ENCODE results near the gene SERPINB6. TPM values are rescaled to one million over a fixed set of nuclear protein-coding genes. Genes with fewer than 3 reads are reported as not detected.

SERPINB6 gene
- total RNA-seq, 1 donor from 2014 or later, result 186 TPM

GRCh38 chr6:3016473-3017280, 45.3 kb upstream of the SERPINB6 start:
- H3K27ac Mint-ChIP-seq (ENCODE audit: unreplicated experiment), result no peak overlapping the region
- H3K4me3 Mint-ChIP-seq (ENCODE audit: unreplicated experiment), result no peak overlapping the region
- H3K9me3 Mint-ChIP-seq (ENCODE audit: unreplicated experiment), result no peaks in the 10 kb centered on the region
- no peak for DNase-seq (ENCODE audit: low spot score)
- TF ChIP-seq CTCF (IDR thresholded peaks at IDR 0.05; ENCODE audit: unreplicated experiment), result no peak
- peaks cover 46% of the 10 kb centered on the region for H3K36me3 Mint-ChIP-seq (ENCODE audit: low read depth, unreplicated experiment)
- H3K4me1 Mint-ChIP-seq (ENCODE audit: unreplicated experiment), result peaks cover 6% of the 10 kb centered on the region
- peaks cover 7% of the 10 kb centered on the region for H3K27me3 Mint-ChIP-seq (ENCODE audit: unreplicated experiment)

- peaks cover 61% of the 10 kb centered on the region for H3K36me3 Mint-ChIP-seq (ENCODE audit: low read depth, unreplicated experiment)
- H3K27me3 Mint-ChIP-seq (ENCODE audit: unreplicated experiment), result peaks cover 8% of the 10 kb centered on the region
- DNase-seq (ENCODE audit: low spot score), result no peak
- no peak overlapping the region for H3K4me3 Mint-ChIP-seq (ENCODE audit: unreplicated experiment)
- peaks cover 6% of the 10 kb centered on the region for H3K4me1 Mint-ChIP-seq (ENCODE audit: unreplicated experiment)
- H3K9me3 Mint-ChIP-seq (ENCODE audit: unreplicated experiment), result no peaks in the 10 kb centered on the region
- no peak for TF ChIP-seq CTCF (IDR thresholded peaks at IDR 0.05; ENCODE audit: unreplicated experiment)
- H3K27ac Mint-ChIP-seq (ENCODE audit: unreplicated experiment), result no peak overlapping the region
These were observed 43.8 kb upstream of the SERPINB6 start for GRCh38 chr6:3015144-3015543.

- Mint-ChIP-seq H3K27ac (ENCODE audit: unreplicated experiment) (no peak overlapping the region), H3K27me3 (ENCODE audit: unreplicated experiment) (peaks cover 8% of the 10 kb centered on the region), H3K36me3 (ENCODE audit: low read depth, unreplicated experiment) (peaks cover 61% of the 10 kb centered on the region), H3K4me3 (ENCODE audit: unreplicated experiment) (no peak overlapping the region), H3K4me1 (ENCODE audit: unreplicated experiment) (peaks cover 9% of the 10 kb centered on the region), H3K9me3 (ENCODE audit: unreplicated experiment) (no peaks in the 10 kb centered on the region)
- DNase-seq (ENCODE audit: low spot score), result no peak
- TF ChIP-seq CTCF (IDR thresholded peaks at IDR 0.05; ENCODE audit: unreplicated experiment), result no peak
These were observed 43.3 kb upstream of the SERPINB6 start for GRCh38 chr6:3014675-3015066.

GRCh38 chr6:3013901-3014674, 42.7 kb upstream of the SERPINB6 start:
- H3K27ac Mint-ChIP-seq (ENCODE audit: unreplicated experiment), result no peak overlapping the region
- peaks cover 8% of the 10 kb centered on the region for H3K27me3 Mint-ChIP-seq (ENCODE audit: unreplicated experiment)
- no peak for DNase-seq (ENCODE audit: low spot score)
- H3K9me3 Mint-ChIP-seq (ENCODE audit: unreplicated experiment), result no peaks in the 10 kb centered on the region
- H3K4me1 Mint-ChIP-seq (ENCODE audit: unreplicated experiment), result peaks cover 11% of the 10 kb centered on the region
- TF ChIP-seq CTCF (IDR thresholded peaks at IDR 0.05; ENCODE audit: unreplicated experiment), result no peak
- H3K4me3 Mint-ChIP-seq (ENCODE audit: unreplicated experiment), result no peak overlapping the region
- H3K36me3 Mint-ChIP-seq (ENCODE audit: low read depth, unreplicated experiment), result peaks cover 63% of the 10 kb centered on the region

- H3K27me3 Mint-ChIP-seq (ENCODE audit: unreplicated experiment), result peaks cover 8% of the 10 kb centered on the region
- peak overlapping the region; percentile 40 for H3K4me3 Mint-ChIP-seq (ENCODE audit: unreplicated experiment)
- peaks cover 11% of the 10 kb centered on the region for H3K4me1 Mint-ChIP-seq (ENCODE audit: unreplicated experiment)
- peaks cover 67% of the 10 kb centered on the region for H3K36me3 Mint-ChIP-seq (ENCODE audit: low read depth, unreplicated experiment)
- TF ChIP-seq CTCF (IDR thresholded peaks at IDR 0.05; ENCODE audit: unreplicated experiment), result no peak
- DNase-seq (ENCODE audit: low spot score), result peak; percentile 11
- H3K9me3 Mint-ChIP-seq (ENCODE audit: unreplicated experiment), result no peaks in the 10 kb centered on the region
- peak overlapping the region; percentile 37 for H3K27ac Mint-ChIP-seq (ENCODE audit: unreplicated experiment)
These were observed 42.1 kb upstream of the SERPINB6 start for GRCh38 chr6:3013486-3013885.
